Loucy (cell line): ENCODE results near the gene SPOP.
A peak's percentile ranks its signal among the peaks of the same experiment; 100 is the strongest.

Source experiments
- H2AFZ ChIP-seq: fragments of 200-600 bp; sonication (generic); 2 replicates; pipeline ENCODE4 v1.6.0; 2016; ENCODE audit warnings: antibody characterized with exemption, mild to moderate bottlenecking, low read length, moderate library complexity
- H3F3A ChIP-seq: fragments of 200-600 bp; 2 replicates; pipeline ENCODE4 v1.6.0; 2016; ENCODE audit warnings: antibody characterized with exemption, low read depth, mild to moderate bottlenecking
- H3K27me3 ChIP-seq: fragments of 200-600 bp; sonication (generic); 2 replicates; pipeline ENCODE4 v1.6.1; 2014; ENCODE audit warnings: low read length, mild to moderate bottlenecking; ENCODE audit not compliant: insufficient read depth, poor library complexity, severe bottlenecking
- H3K36me3 ChIP-seq: fragments of 200-600 bp; sonication (generic); 2 replicates; pipeline ENCODE4 v1.6.1; 2016; ENCODE audit warnings: low read length; ENCODE audit not compliant: insufficient read depth
- H3K4me1 ChIP-seq: fragments of 200-600 bp; sonication (generic); 2 replicates; pipeline ENCODE4 v1.5.1; 2014; ENCODE audit warnings: low read length, mild to moderate bottlenecking; ENCODE audit not compliant: insufficient read depth, poor library complexity, severe bottlenecking
- H3K4me2 ChIP-seq: fragments of 200-600 bp; sonication (generic); 2 replicates; pipeline ENCODE4 v1.6.0; 2014; ENCODE audit warnings: antibody characterized with exemption, low read length, low read depth, mild to moderate bottlenecking; ENCODE audit not compliant: poor library complexity, severe bottlenecking
- H3K4me3 ChIP-seq: fragments of 200-600 bp; sonication (generic); 2 replicates; pipeline ENCODE4 v1.5.1; 2014; ENCODE audit warnings: low read length, mild to moderate bottlenecking, mixed read lengths; ENCODE audit not compliant: poor library complexity, severe bottlenecking
- H3K79me2 ChIP-seq: fragments of 200-600 bp; sonication (generic); 2 replicates; pipeline ENCODE4 v1.6.1; 2014; ENCODE audit warnings: low read length; ENCODE audit not compliant: insufficient read depth
- H3K9ac ChIP-seq: fragments of 200-600 bp; sonication (generic); 2 replicates; pipeline ENCODE4 v1.6.0; 2014; ENCODE audit warnings: mild to moderate bottlenecking, low read depth, low read length, moderate library complexity; ENCODE audit not compliant: poor library complexity, severe bottlenecking
- H3K9me2 ChIP-seq: fragments of 200-600 bp; sonication (generic); replicated peaks from 2 replicates; pipeline ENCODE4 v1.6.1; 2016; ENCODE audit warnings: low read depth, low read length, mixed read lengths
- H3K9me3 ChIP-seq: fragments of 200-600 bp; sonication (generic); 2 replicates; pipeline ENCODE4 v1.6.1; 2014; ENCODE audit warnings: mild to moderate bottlenecking, antibody characterized with exemption, low read length, low read depth; ENCODE audit not compliant: insufficient read depth
- H4K20me1 ChIP-seq: fragments of 200-600 bp; sonication (generic); 2 replicates; pipeline ENCODE4 v1.6.0; 2014; ENCODE audit warnings: antibody characterized with exemption, low read length, mild to moderate bottlenecking; ENCODE audit not compliant: insufficient read depth, poor library complexity, severe bottlenecking
- EZH2phosphoT487 ChIP-seq: fragments of 200-600 bp; IDR thresholded peaks from 2 replicates; pipeline ENCODE4 v1.6.1; 2018; ENCODE audit warnings: antibody characterized with exemption, mild to moderate bottlenecking, moderate library complexity, borderline replicate concordance
- TF ChIP-seq, protein P1 (sequence below): fragments of 200-600 bp; sonication (generic); conservative IDR thresholded peaks from 2 replicates; pipeline ENCODE4 v1.5.1; 2014; ENCODE audit warnings: mild to moderate bottlenecking, antibody characterized with exemption, low read length

The SPOP gene

GRCh38 chr17:49699966-49700575 lies 22.2 kb upstream of the SPOP start:
- TF ChIP-seq, protein P1, sequence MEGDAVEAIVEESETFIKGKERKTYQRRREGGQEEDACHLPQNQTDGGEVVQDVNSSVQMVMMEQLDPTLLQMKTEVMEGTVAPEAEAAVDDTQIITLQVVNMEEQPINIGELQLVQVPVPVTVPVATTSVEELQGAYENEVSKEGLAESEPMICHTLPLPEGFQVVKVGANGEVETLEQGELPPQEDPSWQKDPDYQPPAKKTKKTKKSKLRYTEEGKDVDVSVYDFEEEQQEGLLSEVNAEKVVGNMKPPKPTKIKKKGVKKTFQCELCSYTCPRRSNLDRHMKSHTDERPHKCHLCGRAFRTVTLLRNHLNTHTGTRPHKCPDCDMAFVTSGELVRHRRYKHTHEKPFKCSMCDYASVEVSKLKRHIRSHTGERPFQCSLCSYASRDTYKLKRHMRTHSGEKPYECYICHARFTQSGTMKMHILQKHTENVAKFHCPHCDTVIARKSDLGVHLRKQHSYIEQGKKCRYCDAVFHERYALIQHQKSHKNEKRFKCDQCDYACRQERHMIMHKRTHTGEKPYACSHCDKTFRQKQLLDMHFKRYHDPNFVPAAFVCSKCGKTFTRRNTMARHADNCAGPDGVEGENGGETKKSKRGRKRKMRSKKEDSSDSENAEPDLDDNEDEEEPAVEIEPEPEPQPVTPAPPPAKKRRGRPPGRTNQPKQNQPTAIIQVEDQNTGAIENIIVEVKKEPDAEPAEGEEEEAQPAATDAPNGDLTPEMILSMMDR = no peak
- TF ChIP-seq EZH2phosphoT487 = no peak

GRCh38 chr17:49698005-49698404 lies 20.1 kb upstream of the SPOP start:
- H3K4me2 ChIP-seq = no peak overlapping the region
- H3K79me2 ChIP-seq = no peaks in the 10 kb centered on the region
- no peak for TF ChIP-seq EZH2phosphoT487
- TF ChIP-seq, protein P1 = no peak
- peaks cover 29% of the 10 kb centered on the region for H3K36me3 ChIP-seq
- no peaks in the 10 kb centered on the region for H3F3A ChIP-seq
- H3K4me1 ChIP-seq = peaks cover 7% of the 10 kb centered on the region
- H3K9me3 ChIP-seq = no peaks in the 10 kb centered on the region
- H4K20me1 ChIP-seq = no peaks in the 10 kb centered on the region
- no peak overlapping the region for H2AFZ ChIP-seq
- no peak overlapping the region for H3K9ac ChIP-seq
- H3K27me3 ChIP-seq = no peaks in the 10 kb centered on the region
- H3K9me2 ChIP-seq = no peaks in the 10 kb centered on the region
- H3K4me3 ChIP-seq = no peak overlapping the region

More at GRCh38 chr17:49699966-49700575, 22.2 kb upstream of the SPOP start:
- no peak overlapping the region for H2AFZ ChIP-seq
- no peaks in the 10 kb centered on the region for H3K9me3 ChIP-seq
- no peak overlapping the region for H3K9ac ChIP-seq
- peaks cover 7% of the 10 kb centered on the region for H3K4me1 ChIP-seq
- no peak overlapping the region for H3K4me2 ChIP-seq
- no peaks in the 10 kb centered on the region for H3K9me2 ChIP-seq
- H3F3A ChIP-seq = no peaks in the 10 kb centered on the region
- H3K27me3 ChIP-seq = no peaks in the 10 kb centered on the region
- no peaks in the 10 kb centered on the region for H4K20me1 ChIP-seq
- peaks cover 7% of the 10 kb centered on the region; the same call in 1 of the 2 replicates for H3K79me2 ChIP-seq
- H3K36me3 ChIP-seq = peaks cover 45% of the 10 kb centered on the region
- no peak overlapping the region for H3K4me3 ChIP-seq

GRCh38 chr17:49696233-49696761 lies 18.4 kb upstream of the SPOP start:
- no peaks in the 10 kb centered on the region for H3K27me3 ChIP-seq
- H3K36me3 ChIP-seq = peaks cover 13% of the 10 kb centered on the region
- H3K9ac ChIP-seq = peak overlapping the region; percentile 5
- TF ChIP-seq, protein P1 = no peak
- TF ChIP-seq EZH2phosphoT487 = no peak
- peaks cover 7% of the 10 kb centered on the region for H3K4me1 ChIP-seq
- H3K79me2 ChIP-seq = no peaks in the 10 kb centered on the region
- H4K20me1 ChIP-seq = no peaks in the 10 kb centered on the region
- no peaks in the 10 kb centered on the region for H3F3A ChIP-seq
- no peaks in the 10 kb centered on the region for H3K9me2 ChIP-seq
- H3K9me3 ChIP-seq = no peaks in the 10 kb centered on the region
- H3K4me2 ChIP-seq = no peak overlapping the region
- H3K4me3 ChIP-seq = no peak overlapping the region
- H2AFZ ChIP-seq = no peak overlapping the region
